ENCODE measurements around the gene NPIPA7. TPM values are rescaled to one million over a fixed set of nuclear protein-coding genes. Genes with fewer than 3 reads are reported as not detected.
"Not testable (repeated sequence)": the region's sequence is repeated elsewhere in the genome, so short reads cannot be mapped to it uniquely, and the experiment has no call there.

The NPIPA7 gene
- total RNA-seq, 1 donor from 2014 or later = 10.4 TPM

DNA sequence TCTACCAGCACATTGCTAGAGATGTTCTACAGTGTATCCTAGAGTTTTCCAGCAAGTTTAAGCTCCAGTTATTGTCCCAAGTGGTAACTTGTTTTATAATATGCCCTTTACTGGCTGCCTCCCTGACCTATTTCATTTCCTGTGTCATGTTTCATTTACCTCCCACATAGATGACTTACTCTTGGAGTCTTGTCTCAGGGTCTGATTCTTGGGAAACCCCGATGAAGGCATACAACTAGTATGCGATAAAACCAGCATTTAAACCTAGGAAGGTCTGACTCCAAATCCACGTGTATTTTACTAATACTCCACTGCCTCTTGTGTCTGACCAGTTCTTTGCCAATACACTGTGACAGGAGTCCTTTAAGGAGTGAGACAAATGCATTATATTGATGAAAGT, 55.8 kb downstream of the NPIPA7 start:
- DNase-seq; H3K27ac Mint-ChIP-seq (ENCODE audit: unreplicated experiment); H3K4me3 Mint-ChIP-seq (ENCODE audit: unreplicated experiment); H3K4me1 Mint-ChIP-seq (ENCODE audit: low read depth, unreplicated experiment); H3K9me3 Mint-ChIP-seq (ENCODE audit: unreplicated experiment); H3K27me3 Mint-ChIP-seq (ENCODE audit: unreplicated experiment); H3K36me3 Mint-ChIP-seq (ENCODE audit: unreplicated experiment): not testable (repeated sequence)

- H3K4me3 Mint-ChIP-seq (ENCODE audit: unreplicated experiment); H3K36me3 Mint-ChIP-seq (ENCODE audit: unreplicated experiment); H3K27me3 Mint-ChIP-seq (ENCODE audit: unreplicated experiment); H3K27ac Mint-ChIP-seq (ENCODE audit: unreplicated experiment); H3K4me1 Mint-ChIP-seq (ENCODE audit: low read depth, unreplicated experiment); H3K9me3 Mint-ChIP-seq (ENCODE audit: unreplicated experiment); DNase-seq: not testable (repeated sequence)
Observed at GRCh38 chr16:16441401-16441800, 62.5 kb downstream of the NPIPA7 start.

Small RNA genes lying within 50 kb of the gene (microRNA-seq; reads per million reads assigned to microRNA genes)
- gene MIR6511A3 (ENCODE audit: unreplicated experiment) (not detected), gene MIR6770-2 (ENCODE audit: unreplicated experiment) (not detected)

Other genes with a start within 250 kb of the NPIPA7 start
- 2.7 TPM for gene ABCC6, start 155.6 kb upstream of the NPIPA7 start, total RNA-seq (ENCODE audit: unreplicated experiment)
- 42.3 TPM for gene NOMO3, start 146.6 kb upstream of the NPIPA7 start, total RNA-seq (ENCODE audit: unreplicated experiment)